GM23338 (cell line): ENCODE measurements around the gene UFM1. TPM values are rescaled to one million over a fixed set of nuclear protein-coding genes. Genes with fewer than 3 reads are reported as not detected.

Experiments used
- ATAC-seq: fragments of 200-7000 bp; cut with Tn5 transposase; 3 replicates; pipeline ENCODE4 v1.9.1; 2020
- DNase-seq: peaks from one replicate; pipeline ENCODE4 v3.0.0-alpha.2; 2015; ENCODE audit warnings: low spot score
- H2AFZ ChIP-seq: fragments of 200-600 bp; sonication (generic); 2 replicates; pipeline ENCODE4 v1.8.0; 2016; ENCODE audit warnings: antibody characterized with exemption, mild to moderate bottlenecking, moderate library complexity
- H3F3A ChIP-seq: fragments of 200-600 bp; sonication (generic); replicated peaks from 2 replicates; pipeline ENCODE4 v1.8.0; 2017; ENCODE audit warnings: antibody characterized with exemption, mixed run types, low read depth
- H3K27ac ChIP-seq: fragments of 200-600 bp; sonication (generic); 2 replicates; pipeline ENCODE4 v1.6.1; 2016; ENCODE audit warnings: low read depth
- H3K27me3 ChIP-seq: fragments of 200-600 bp; sonication (generic); 2 replicates; pipeline ENCODE4 v1.8.0; 2016; ENCODE audit warnings: mild to moderate bottlenecking, mixed run types, moderate library complexity; ENCODE audit not compliant: insufficient read depth
- H3K36me3 ChIP-seq: fragments of 200-600 bp; sonication (generic); 2 replicates; pipeline ENCODE4 v1.8.0; 2016; ENCODE audit warnings: mild to moderate bottlenecking; ENCODE audit not compliant: insufficient read depth
- H3K4me1 ChIP-seq: fragments of 200-600 bp; sonication (generic); 2 replicates; pipeline ENCODE4 v1.8.0; 2016; ENCODE audit warnings: mild to moderate bottlenecking, moderate library complexity; ENCODE audit not compliant: insufficient read depth
- H3K4me2 ChIP-seq: fragments of 200-600 bp; sonication (generic); 2 replicates; pipeline ENCODE4 v1.7.1; 2017; ENCODE audit warnings: mixed run types
- H3K4me3 ChIP-seq: fragments of 200-600 bp; sonication (generic); 2 replicates; pipeline ENCODE4 v1.6.1; 2016; ENCODE audit warnings: mixed run types
- H3K79me2 ChIP-seq: fragments of 200-600 bp; sonication (generic); replicated peaks from 2 replicates; pipeline ENCODE4 v1.8.0; 2017; ENCODE audit warnings: mild to moderate bottlenecking; ENCODE audit not compliant: insufficient read depth
- H3K9me2 ChIP-seq: fragments of 200-600 bp; sonication (generic); 2 replicates; pipeline ENCODE4 v1.8.0; 2017; ENCODE audit not compliant: insufficient read depth
- H4K20me1 ChIP-seq: fragments of 200-600 bp; sonication (generic); replicated peaks from 2 replicates; pipeline ENCODE4 v1.8.0; 2017; ENCODE audit warnings: mild to moderate bottlenecking; ENCODE audit not compliant: insufficient read depth
- H3K27ac Mint-ChIP-seq: 2 replicates; pipeline ENCODE4 v1.8.0; 2020; ENCODE audit warnings: inconsistent platforms, mild to moderate bottlenecking, moderate library complexity, mixed read lengths
- H3K27me3 Mint-ChIP-seq: 3 replicates; pipeline ENCODE4 v1.8.0; 2022; ENCODE audit warnings: low read depth, mild to moderate bottlenecking, moderate library complexity, mixed read lengths, inconsistent platforms; ENCODE audit not compliant: insufficient read depth, poor library complexity
- H3K36me3 Mint-ChIP-seq: 3 replicates; pipeline ENCODE4 v1.8.0; 2021; ENCODE audit warnings: low read depth, mild to moderate bottlenecking, inconsistent platforms, moderate library complexity, mixed read lengths
- H3K4me1 Mint-ChIP-seq: 3 replicates; pipeline ENCODE4 v1.8.0; 2020; ENCODE audit warnings: mild to moderate bottlenecking, inconsistent platforms, mixed read lengths
- H3K4me3 Mint-ChIP-seq: 3 replicates; pipeline ENCODE4 v1.8.0; 2021; ENCODE audit warnings: moderate library complexity, mild to moderate bottlenecking, inconsistent platforms, mixed read lengths
- H3K9me3 Mint-ChIP-seq: 3 replicates; pipeline ENCODE4 v1.8.0; 2020; ENCODE audit warnings: moderate library complexity, mild to moderate bottlenecking, inconsistent platforms, mixed read lengths
- EZH2 ChIP-seq: fragments of 200-600 bp; sonication (generic); IDR thresholded peaks from one replicate; pipeline ENCODE4 v1.8.0; 2017; ENCODE audit warnings: antibody characterized with exemption, mild to moderate bottlenecking, low read depth; ENCODE audit not compliant: unreplicated experiment
- NANOG ChIP-seq: IDR thresholded peaks from 2 replicates; pipeline ENCODE4 v1.6.1; 2016; ENCODE audit warnings: antibody characterized with exemption, borderline replicate concordance
- REST ChIP-seq: IDR thresholded peaks from one replicate; pipeline ENCODE4 v1.6.1; 2018; ENCODE audit warnings: antibody characterized with exemption; ENCODE audit not compliant: unreplicated experiment
- polyA plus RNA-seq: library from polyadenylated mRNA; unstranded; fragments of >200 nt; fragmentation: Nextera tagmentation; extraction: Ambion mirVana; gene quantifications from 2 replicates; pipeline ENCODE4 v1.2.1, GENCODE V29; 2016
- total RNA-seq: library from RNA; depleted of rRNA; stranded (reverse); fragments of >200 nt; shearing (Covaris generic); gene quantifications from 2 replicates; pipeline ENCODE4 v1.2.3, GENCODE V29; 2014
- TF ChIP-seq, protein P1 (sequence below): fragments of 250-450 bp; sonication (Bioruptor Pico); IDR thresholded peaks from 2 replicates; pipeline ENCODE4 v1.5.0; 2020; ENCODE audit warnings: mild to moderate bottlenecking, moderate library complexity

The UFM1 gene
- total and polyA plus RNA-seq, 2 experiments from 2014 or later = 57.0 to 77.1 TPM

GRCh38 chr13:38361542-38362262 is 12.1 kb downstream of the UFM1 start:
- Histone ChIP-seq H3K4me3 (no peak overlapping the region), H3K27me3 (no peaks in the 10 kb centered on the region), H3F3A (no peaks in the 10 kb centered on the region), H3K27ac (no peak overlapping the region), H3K36me3 (peaks cover 7% of the 10 kb centered on the region; the same call in 1 of the 2 replicates), H4K20me1 (no peaks in the 10 kb centered on the region; the same call in 1 of the 2 replicates), H3K9me2 (no peaks in the 10 kb centered on the region), H3K4me2 (no peak overlapping the region), H3K4me1 (0 out of 2 replicates have a peak, but pooled peaks cover 5% of the 10 kb centered on the region), H3K79me2 (no peaks in the 10 kb centered on the region), H2AFZ (no peak overlapping the region)
- H3K4me3 Mint-ChIP-seq = no peak overlapping the region
- no peaks in the 10 kb centered on the region for H3K27me3 Mint-ChIP-seq
- DNase-seq (no peak), ATAC-seq (no peak)
- peaks cover 3% of the 10 kb centered on the region; the same call in 2 of the 3 replicates for H3K9me3 Mint-ChIP-seq
- no peak overlapping the region; the same call in 1 of the 2 replicates for H3K27ac Mint-ChIP-seq
- H3K4me1 Mint-ChIP-seq = peaks cover 2% of the 10 kb centered on the region; the same call in 1 of the 3 replicates
- peaks cover 33% of the 10 kb centered on the region; the same call in 2 of the 3 replicates for H3K36me3 Mint-ChIP-seq
- no peak for TF ChIP-seq EZH2
- no peak for TF ChIP-seq NANOG
- TF ChIP-seq REST = no peak
- TF ChIP-seq, protein P1, sequence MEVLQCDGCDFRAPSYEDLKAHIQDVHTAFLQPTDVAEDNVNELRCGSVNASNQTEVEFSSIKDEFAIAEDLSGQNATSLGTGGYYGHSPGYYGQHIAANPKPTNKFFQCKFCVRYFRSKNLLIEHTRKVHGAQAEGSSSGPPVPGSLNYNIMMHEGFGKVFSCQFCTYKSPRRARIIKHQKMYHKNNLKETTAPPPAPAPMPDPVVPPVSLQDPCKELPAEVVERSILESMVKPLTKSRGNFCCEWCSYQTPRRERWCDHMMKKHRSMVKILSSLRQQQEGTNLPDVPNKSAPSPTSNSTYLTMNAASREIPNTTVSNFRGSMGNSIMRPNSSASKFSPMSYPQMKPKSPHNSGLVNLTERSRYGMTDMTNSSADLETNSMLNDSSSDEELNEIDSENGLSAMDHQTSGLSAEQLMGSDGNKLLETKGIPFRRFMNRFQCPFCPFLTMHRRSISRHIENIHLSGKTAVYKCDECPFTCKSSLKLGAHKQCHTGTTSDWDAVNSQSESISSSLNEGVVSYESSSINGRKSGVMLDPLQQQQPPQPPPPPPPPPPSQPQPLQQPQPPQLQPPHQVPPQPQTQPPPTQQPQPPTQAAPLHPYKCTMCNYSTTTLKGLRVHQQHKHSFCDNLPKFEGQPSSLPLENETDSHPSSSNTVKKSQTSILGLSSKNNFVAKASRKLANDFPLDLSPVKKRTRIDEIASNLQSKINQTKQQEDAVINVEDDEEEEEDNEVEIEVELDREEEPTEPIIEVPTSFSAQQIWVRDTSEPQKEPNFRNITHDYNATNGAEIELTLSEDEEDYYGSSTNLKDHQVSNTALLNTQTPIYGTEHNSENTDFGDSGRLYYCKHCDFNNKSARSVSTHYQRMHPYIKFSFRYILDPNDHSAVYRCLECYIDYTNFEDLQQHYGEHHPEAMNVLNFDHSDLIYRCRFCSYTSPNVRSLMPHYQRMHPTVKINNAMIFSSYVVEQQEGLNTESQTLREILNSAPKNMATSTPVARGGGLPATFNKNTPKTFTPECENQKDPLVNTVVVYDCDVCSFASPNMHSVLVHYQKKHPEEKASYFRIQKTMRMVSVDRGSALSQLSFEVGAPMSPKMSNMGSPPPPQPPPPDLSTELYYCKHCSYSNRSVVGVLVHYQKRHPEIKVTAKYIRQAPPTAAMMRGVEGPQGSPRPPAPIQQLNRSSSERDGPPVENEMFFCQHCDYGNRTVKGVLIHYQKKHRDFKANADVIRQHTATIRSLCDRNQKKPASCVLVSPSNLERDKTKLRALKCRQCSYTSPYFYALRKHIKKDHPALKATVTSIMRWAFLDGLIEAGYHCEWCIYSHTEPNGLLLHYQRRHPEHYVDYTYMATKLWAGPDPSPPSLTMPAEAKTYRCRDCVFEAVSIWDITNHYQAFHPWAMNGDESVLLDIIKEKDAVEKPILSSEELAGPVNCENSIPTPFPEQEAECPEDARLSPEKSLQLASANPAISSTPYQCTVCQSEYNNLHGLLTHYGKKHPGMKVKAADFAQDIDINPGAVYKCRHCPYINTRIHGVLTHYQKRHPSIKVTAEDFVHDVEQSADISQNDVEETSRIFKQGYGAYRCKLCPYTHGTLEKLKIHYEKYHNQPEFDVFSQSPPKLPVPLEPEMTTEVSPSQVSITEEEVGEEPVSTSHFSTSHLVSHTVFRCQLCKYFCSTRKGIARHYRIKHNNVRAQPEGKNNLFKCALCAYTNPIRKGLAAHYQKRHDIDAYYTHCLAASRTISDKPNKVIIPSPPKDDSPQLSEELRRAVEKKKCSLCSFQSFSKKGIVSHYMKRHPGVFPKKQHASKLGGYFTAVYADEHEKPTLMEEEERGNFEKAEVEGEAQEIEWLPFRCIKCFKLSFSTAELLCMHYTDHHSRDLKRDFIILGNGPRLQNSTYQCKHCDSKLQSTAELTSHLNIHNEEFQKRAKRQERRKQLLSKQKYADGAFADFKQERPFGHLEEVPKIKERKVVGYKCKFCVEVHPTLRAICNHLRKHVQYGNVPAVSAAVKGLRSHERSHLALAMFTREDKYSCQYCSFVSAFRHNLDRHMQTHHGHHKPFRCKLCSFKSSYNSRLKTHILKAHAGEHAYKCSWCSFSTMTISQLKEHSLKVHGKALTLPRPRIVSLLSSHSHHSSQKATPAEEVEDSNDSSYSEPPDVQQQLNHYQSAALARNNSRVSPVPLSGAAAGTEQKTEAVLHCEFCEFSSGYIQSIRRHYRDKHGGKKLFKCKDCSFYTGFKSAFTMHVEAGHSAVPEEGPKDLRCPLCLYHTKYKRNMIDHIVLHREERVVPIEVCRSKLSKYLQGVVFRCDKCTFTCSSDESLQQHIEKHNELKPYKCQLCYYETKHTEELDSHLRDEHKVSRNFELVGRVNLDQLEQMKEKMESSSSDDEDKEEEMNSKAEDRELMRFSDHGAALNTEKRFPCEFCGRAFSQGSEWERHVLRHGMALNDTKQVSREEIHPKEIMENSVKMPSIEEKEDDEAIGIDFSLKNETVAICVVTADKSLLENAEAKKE (CRISPR knock-in tag) = no peak
